K562 (cell line): ENCODE data around the gene CLCA2. TPM values are rescaled to one million over a fixed set of nuclear protein-coding genes. Genes with fewer than 3 reads are reported as not detected.

Experiments used
- ATAC-seq: fragments of 200-7000 bp; cut with Tn5 transposase; 3 replicates; pipeline ENCODE4 v1.9.1; 2020; ENCODE audit warnings: moderate library complexity
- BruUV-seq: library from RNA; stranded (reverse); fragments of 400-500 nt; replicated peaks from 2 replicates; lab custom pipeline; 2021; lab: Mats Ljungman, UMichigan
- CTCF ChIA-PET: fragments of 300-600 bp; formaldehyde crosslinking; extraction: SDS; loops from one replicate; lab custom pipeline; 2021; ENCODE audit warnings: low intra/inter-chr PET ratio; lab: Yijun Ruan, JAX
- POLR2A ChIA-PET: fragments of 300-600, 350-650 bp; sonication (Branson Sonifier 250); formaldehyde crosslinking; extraction: SDS; loops from one replicate; lab custom pipeline; 2021; ENCODE audit warnings: antibody characterized with exemption, inconsistent platforms; lab: Yijun Ruan, JAX
- DNase-seq, 4 experiments: peaks; one replicate each; pipeline versions ENCODE4 v3.0.0 to v3.0.0-alpha.2; 2011 to 2018; ENCODE audit warnings: low spot score in 3 of 4, mixed read lengths in 3 of 4; ENCODE audit errors: extremely low read depth in 1 of 4
- FAIRE-seq: peaks from 2 replicates; lab custom pipeline; 2011; peaks lifted over from hg19 to GRCh38; lab: Jason Lieb, UNC
- H2AFZ ChIP-seq: 2 replicates; pipeline ENCODE4 v1.6.0; 2011; ENCODE audit warnings: low read depth, low read length, control low read depth, inconsistent platforms
- H3K27ac ChIP-seq: fragments of 200-600 bp; 3 replicates; pipeline ENCODE4 v1.8.0; 2011; ENCODE audit warnings: low read depth, mild to moderate bottlenecking, control low read depth, inconsistent platforms, low read length, moderate library complexity, mixed read lengths; ENCODE audit errors: extremely low read depth
- H3K27me3 ChIP-seq, 2 experiments: fragments of 300-600 bp in 1 of 2; 2 replicates in 1 of 2; 3 replicates in 1 of 2; pipeline versions ENCODE4 v1.6.0 to v1.8.0; 2011; ENCODE audit warnings: inconsistent platforms in 2 of 2, low read length in 2 of 2, mild to moderate bottlenecking in 1 of 2, mixed read lengths in 1 of 2, moderate library complexity in 1 of 2; ENCODE audit not compliant: control insufficient read depth in 2 of 2, insufficient read depth in 2 of 2
- H3K36me3 ChIP-seq: fragments of 300-600 bp; 3 replicates; pipeline ENCODE4 v1.8.0; 2011; ENCODE audit warnings: mild to moderate bottlenecking, low read length, inconsistent platforms; ENCODE audit not compliant: control insufficient read depth, insufficient read depth
- H3K4me1 ChIP-seq, 2 experiments: fragments of 200-600 bp in 1 of 2; replicated peaks in 1 of 2; 2 replicates in 1 of 2; 3 replicates in 1 of 2; pipeline versions ENCODE4 v1.5.1 to v1.8.0; 2011; ENCODE audit warnings: inconsistent platforms in 2 of 2, low read length in 2 of 2, mild to moderate bottlenecking in 1 of 2, mixed read lengths in 1 of 2, moderate library complexity in 1 of 2; ENCODE audit not compliant: control insufficient read depth in 2 of 2, insufficient read depth in 2 of 2
- H3K4me2 ChIP-seq: 2 replicates; pipeline ENCODE4 v1.6.1; 2011; ENCODE audit warnings: low read length, control low read depth, inconsistent platforms, mixed read lengths; ENCODE audit not compliant: insufficient read depth
- H3K4me3 ChIP-seq: fragments of 200-600 bp; sonication (generic), shearing (Covaris generic); 2 replicates; pipeline ENCODE4 v1.5.1; 2016; ENCODE audit warnings: control low read depth, inconsistent platforms
- H3K79me2 ChIP-seq: fragments of 200-600 bp; 3 replicates; pipeline ENCODE4 v1.8.0; 2011; ENCODE audit warnings: low read length, inconsistent platforms; ENCODE audit not compliant: control insufficient read depth, insufficient read depth
- H3K9ac ChIP-seq, 2 experiments: 2 replicates each; pipeline versions ENCODE4 v1.6.0 to v1.6.1; 2011; ENCODE audit warnings: low read depth in 2 of 2, low read length in 2 of 2, control low read depth in 1 of 2, inconsistent platforms in 1 of 2, mild to moderate bottlenecking in 1 of 2, mixed read lengths in 1 of 2; ENCODE audit not compliant: insufficient read depth in 1 of 2
- H3K9me1 ChIP-seq: one replicate; pipeline ENCODE4 v1.6.0; 2011; ENCODE audit warnings: inconsistent platforms, mild to moderate bottlenecking, low read length, moderate library complexity; ENCODE audit not compliant: control insufficient read depth, insufficient read depth
- H3K9me3 ChIP-seq: replicated peaks from 2 replicates; pipeline ENCODE4 v1.5.1; 2011; ENCODE audit warnings: low read depth, low read length, inconsistent platforms; ENCODE audit not compliant: control insufficient read depth, insufficient read depth
- H4K20me1 ChIP-seq: replicated peaks from 2 replicates; pipeline ENCODE4 v1.6.1; 2011; ENCODE audit warnings: low read length, inconsistent platforms, mixed read lengths; ENCODE audit not compliant: control insufficient read depth, insufficient read depth
- CXXC5 ChIP-seq: fragments of 250-450 bp; sonication (Bioruptor Pico); IDR thresholded peaks from 2 replicates; pipeline ENCODE4 v1.8.0; 2022; ENCODE audit warnings: inconsistent platforms, mild to moderate bottlenecking, moderate library complexity
- FOXK1 ChIP-seq: sonication (generic); formaldehyde crosslinking; IDR thresholded peaks from 2 replicates; pipeline ENCODE4 v1.8.0; 2022; ENCODE audit warnings: missing genetic modification reagents, mild to moderate bottlenecking, borderline replicate concordance
- GATAD2A ChIP-seq: fragments of 450-650 bp; IDR thresholded peaks from 2 replicates; pipeline ENCODE4 v1.6.1; 2017
- HOXB6 ChIP-seq: fragments of 250-450 bp; sonication (Bioruptor Pico); IDR thresholded peaks from 2 replicates; pipeline ENCODE4 v1.5.1; 2022; ENCODE audit warnings: mild to moderate bottlenecking, borderline replicate concordance
- KLF16 ChIP-seq: IDR thresholded peaks from 2 replicates; pipeline ENCODE4 v1.6.1; 2016; ENCODE audit warnings: antibody characterized with exemption
- MIER1 ChIP-seq: fragments of 450-650 bp; IDR thresholded peaks from 2 replicates; pipeline ENCODE4 v1.6.1; 2016; ENCODE audit warnings: antibody characterized with exemption, mild to moderate bottlenecking, low read depth
- ZFP36 ChIP-seq: fragments of 150-350 bp; IDR thresholded peaks from 2 replicates; pipeline ENCODE4 v1.6.1; 2018; ENCODE audit warnings: low read length, low read depth; ENCODE audit not compliant: partially characterized antibody
- ZNF436 ChIP-seq: fragments of 250-450, 450-650 bp; sonication (Bioruptor Pico); formaldehyde crosslinking; IDR thresholded peaks from 2 replicates; pipeline ENCODE4 v1.7.0; 2020; ENCODE audit warnings: mild to moderate bottlenecking
- in situ Hi-C: fragments of 300-500 bp; cut with MboI; formaldehyde crosslinking; loops from 4 replicates; pipeline ENCODE4 v1.15.0; 2018; ENCODE audit warnings: inconsistent platforms, mixed read lengths
- intact Hi-C: fragments of 100-400 bp; cut with micrococcal nuclease; formaldehyde crosslinking; loops from 2 replicates; pipeline ENCODE4 v1.14.2; 2022
- polyA plus RNA-seq, 8 experiments: library from polyadenylated mRNA; depleted of rRNA in 4 of 8; stranded (reverse) in 5 of 8; unstranded in 3 of 8; fragments of >200 nt; fragmentation: Nextera tagmentation in 2 of 8; fragmentation: Illumina TruSeq in 1 of 8; extraction: Ambion mirVana in 2 of 8; extraction: Trizol in 1 of 8; gene quantifications; 2 replicates each; pipeline versions ENCODE4 v1.2.1 to v1.2.3, GENCODE V29; 2011 to 2014; ENCODE audit warnings: inconsistent platforms in 1 of 8, missing spikeins in 1 of 8
- total RNA-seq, 7 experiments: library from RNA; depleted of rRNA in 6 of 7; stranded (reverse); fragments of >200 nt in 6 of 7; fragmentation: Illumina TruSeq in 2 of 7; extraction: Trizol in 2 of 7; gene quantifications; 2 replicates each; pipeline versions ENCODE4 v1.2.1 to v1.2.3, GENCODE V29; 2011 to 2021; ENCODE audit warnings: low replicate concordance in 1 of 7
- TF ChIP-seq, protein P1 (sequence below): sonication (generic); formaldehyde crosslinking; IDR thresholded peaks from 2 replicates; pipeline ENCODE4 v1.8.0; 2022; ENCODE audit warnings: missing genetic modification reagents, mild to moderate bottlenecking, moderate library complexity, borderline replicate concordance
- TF ChIP-seq, protein P2 (sequence below): sonication (generic); formaldehyde crosslinking; IDR thresholded peaks from 2 replicates; pipeline ENCODE4 v1.8.0; 2023; ENCODE audit warnings: mild to moderate bottlenecking, missing genetic modification reagents
- TF ChIP-seq, protein P3 (sequence below): fragments of 250-450 bp; sonication (Bioruptor Pico); IDR thresholded peaks from 2 replicates; pipeline ENCODE4 v1.5.0; 2021; ENCODE audit warnings: mild to moderate bottlenecking, moderate library complexity
- TF ChIP-seq, protein P4 (sequence below): fragments of 450-650 bp; conservative IDR thresholded peaks from 2 replicates; pipeline ENCODE4 v1.6.1; 2016; ENCODE audit warnings: missing genetic modification characterization, low read depth, mild to moderate bottlenecking, control low read depth, missing compliant biosample characterization

CLCA2 gene
- total and polyA plus RNA-seq, 9 of the 15 experiments (the other 6 are each of a cell fraction or from before 2014, with no cell fraction given): 0.03 TPM; not detected in 8

DNA sequence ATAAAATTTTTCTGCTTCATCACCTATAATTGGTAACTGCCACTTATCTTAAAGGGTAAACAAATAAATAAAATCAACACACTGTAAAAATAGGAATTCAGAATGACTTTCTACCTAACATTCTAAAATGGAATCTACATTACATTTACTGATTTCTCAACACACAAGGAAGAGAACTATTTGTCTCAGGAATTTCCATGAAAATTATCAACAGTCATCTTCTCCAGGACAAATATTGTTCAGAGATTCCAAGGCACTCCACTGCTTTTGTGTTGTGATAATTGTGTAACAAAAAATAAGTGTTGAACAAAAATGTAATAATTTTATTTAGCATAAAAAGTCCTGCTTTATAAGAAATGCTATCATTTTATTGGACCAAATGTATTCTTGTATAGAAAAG lies 35.2 kb upstream of the CLCA2 start (continued):
- TF ChIP-seq, protein P1, sequence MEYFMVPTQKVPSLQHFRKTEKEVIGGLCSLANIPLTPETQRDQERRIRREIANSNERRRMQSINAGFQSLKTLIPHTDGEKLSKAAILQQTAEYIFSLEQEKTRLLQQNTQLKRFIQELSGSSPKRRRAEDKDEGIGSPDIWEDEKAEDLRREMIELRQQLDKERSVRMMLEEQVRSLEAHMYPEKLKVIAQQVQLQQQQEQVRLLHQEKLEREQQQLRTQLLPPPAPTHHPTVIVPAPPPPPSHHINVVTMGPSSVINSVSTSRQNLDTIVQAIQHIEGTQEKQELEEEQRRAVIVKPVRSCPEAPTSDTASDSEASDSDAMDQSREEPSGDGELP: no peak
- TF ChIP-seq, protein P2, sequence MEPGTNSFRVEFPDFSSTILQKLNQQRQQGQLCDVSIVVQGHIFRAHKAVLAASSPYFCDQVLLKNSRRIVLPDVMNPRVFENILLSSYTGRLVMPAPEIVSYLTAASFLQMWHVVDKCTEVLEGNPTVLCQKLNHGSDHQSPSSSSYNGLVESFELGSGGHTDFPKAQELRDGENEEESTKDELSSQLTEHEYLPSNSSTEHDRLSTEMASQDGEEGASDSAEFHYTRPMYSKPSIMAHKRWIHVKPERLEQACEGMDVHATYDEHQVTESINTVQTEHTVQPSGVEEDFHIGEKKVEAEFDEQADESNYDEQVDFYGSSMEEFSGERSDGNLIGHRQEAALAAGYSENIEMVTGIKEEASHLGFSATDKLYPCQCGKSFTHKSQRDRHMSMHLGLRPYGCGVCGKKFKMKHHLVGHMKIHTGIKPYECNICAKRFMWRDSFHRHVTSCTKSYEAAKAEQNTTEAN: no peak
- TF ChIP-seq CXXC5 (no peak), FOXK1 (CRISPR knock-in tag) (no peak)

DNA sequence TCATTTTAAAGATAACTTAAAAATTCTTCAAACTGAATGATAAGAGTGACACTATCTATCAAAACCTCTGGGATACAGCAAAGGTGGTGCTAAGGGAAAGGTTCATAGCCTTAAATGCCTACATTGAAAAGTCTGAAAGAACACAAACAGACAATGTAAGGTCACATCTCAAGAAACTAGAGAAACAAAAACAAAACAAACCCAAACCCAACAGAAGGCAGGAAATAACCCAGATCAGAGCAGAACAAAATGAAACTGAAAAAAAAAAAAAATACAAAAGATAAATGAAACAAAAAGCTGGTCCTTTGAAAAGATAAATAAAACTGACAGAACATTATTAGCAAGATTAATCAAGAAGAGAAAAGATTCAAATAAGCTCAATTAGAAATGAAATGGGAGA lies 34.7 kb upstream of the CLCA2 start:
- Histone ChIP-seq H3K27ac (no peak overlapping the region), H3K9ac (no peak overlapping the region), H3K36me3 (no peaks in the 10 kb centered on the region), H2AFZ (no peak overlapping the region), H3K4me3 (no peak overlapping the region), H3K4me1 (no peaks in the 10 kb centered on the region), H3K4me2 (no peak overlapping the region), H4K20me1 (no peaks in the 10 kb centered on the region), H3K9me3 (no peaks in the 10 kb centered on the region), H3K27me3 (no peaks in the 10 kb centered on the region), H3K9me1 (no peaks in the 10 kb centered on the region), H3K79me2 (no peaks in the 10 kb centered on the region)
- ATAC-seq (no peak), FAIRE-seq (no peak), DNase-seq (no peak)
- intact Hi-C loops: loop anchor here (10.0 kb wide), 1 partner anchor 295 kb away; no protein-coding TSS in a partner anchor
- no TSS peak for BruUV-seq
- ChIA-PET POLR2A (no interaction called here), CTCF (no interaction called here)
- TF ChIP-seq, protein P3, sequence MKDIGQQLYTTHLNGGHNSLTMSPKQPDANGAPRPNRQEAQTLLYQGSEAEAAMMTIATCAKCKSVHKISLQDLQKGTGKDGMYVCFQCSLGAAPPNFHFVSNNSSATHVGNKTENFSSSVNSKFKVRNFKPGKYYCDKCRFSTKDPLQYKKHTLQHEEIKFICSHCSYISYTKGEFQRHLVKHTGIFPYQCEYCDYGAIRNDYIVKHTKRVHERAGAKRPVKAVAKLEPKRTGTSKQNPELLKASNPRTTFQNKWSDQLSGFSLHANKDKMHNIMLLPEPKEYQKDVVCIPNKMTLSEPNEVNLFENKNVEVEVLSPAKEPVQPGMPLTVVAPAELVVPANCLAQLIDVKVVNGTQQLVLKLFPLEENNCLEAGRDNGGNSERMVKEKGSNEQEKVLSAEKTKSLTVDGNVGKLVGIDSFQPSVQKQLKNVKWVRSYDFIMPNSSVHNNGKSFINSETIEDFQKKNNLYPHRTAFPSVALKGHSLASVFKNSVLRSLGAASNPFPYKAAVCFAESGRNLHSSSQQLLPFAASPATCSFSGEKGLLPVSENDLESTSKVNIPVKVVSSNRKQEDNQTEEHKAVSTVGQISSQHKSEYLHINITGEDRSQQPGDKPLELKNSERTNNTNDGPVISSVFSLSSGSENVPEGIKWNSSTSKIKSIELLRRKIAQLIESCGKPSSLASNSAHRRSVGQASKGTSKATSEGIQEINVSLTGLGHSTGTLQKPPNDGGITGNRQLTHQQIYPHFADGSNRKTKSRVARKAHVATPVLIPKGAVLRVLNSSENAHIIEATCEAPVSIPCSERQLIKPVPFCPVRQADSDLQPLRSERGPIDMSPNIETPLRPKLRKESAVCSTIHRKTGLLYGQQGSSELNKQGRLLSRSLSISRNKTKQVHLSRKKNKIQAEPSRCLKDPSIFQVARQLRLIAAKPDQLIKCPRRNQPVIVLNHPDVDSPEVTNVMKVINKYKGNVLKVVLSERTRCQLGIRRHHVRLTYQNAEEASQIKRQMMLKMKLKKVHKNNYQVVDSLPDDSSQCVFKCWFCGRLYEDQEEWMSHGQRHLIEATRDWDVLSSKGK (CRISPR knock-in tag): no peak
- no peak for TF ChIP-seq KLF16
- TF ChIP-seq HOXB6 (CRISPR knock-in tag): no peak
- no peak for TF ChIP-seq MIER1
- TF ChIP-seq ZNF436 (CRISPR knock-in tag): no peak
- no peak for TF ChIP-seq ZFP36
- TF ChIP-seq GATAD2A: no peak
- TF ChIP-seq, protein P4, sequence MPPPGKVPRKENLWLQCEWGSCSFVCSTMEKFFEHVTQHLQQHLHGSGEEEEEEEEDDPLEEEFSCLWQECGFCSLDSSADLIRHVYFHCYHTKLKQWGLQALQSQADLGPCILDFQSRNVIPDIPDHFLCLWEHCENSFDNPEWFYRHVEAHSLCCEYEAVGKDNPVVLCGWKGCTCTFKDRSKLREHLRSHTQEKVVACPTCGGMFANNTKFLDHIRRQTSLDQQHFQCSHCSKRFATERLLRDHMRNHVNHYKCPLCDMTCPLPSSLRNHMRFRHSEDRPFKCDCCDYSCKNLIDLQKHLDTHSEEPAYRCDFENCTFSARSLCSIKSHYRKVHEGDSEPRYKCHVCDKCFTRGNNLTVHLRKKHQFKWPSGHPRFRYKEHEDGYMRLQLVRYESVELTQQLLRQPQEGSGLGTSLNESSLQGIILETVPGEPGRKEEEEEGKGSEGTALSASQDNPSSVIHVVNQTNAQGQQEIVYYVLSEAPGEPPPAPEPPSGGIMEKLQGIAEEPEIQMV (tag): no peak
- in situ Hi-C loops: no loop called here
